Measurements from ENCODE around the gene LRCH2.

Gene LRCH2

GRCh38 chrX:115236560-115236959 lies 2.7 kb upstream of the LRCH2 start:
- TF ChIP-seq GATA2 (IDR thresholded peaks at IDR 0.05; ENCODE audit: low read depth, low read length) (no peak), GATA3 (IDR thresholded peaks at IDR 0.05; ENCODE audit: low read depth, low read length) (no peak)

GRCh38 chrX:115234461-115234860 lies 565 bp upstream of the LRCH2 start:
- TF ChIP-seq GATA3 (IDR thresholded peaks at IDR 0.05; ENCODE audit: low read depth, low read length), result no peak
- no peak for TF ChIP-seq GATA2 (IDR thresholded peaks at IDR 0.05; ENCODE audit: low read depth, low read length)

- TF ChIP-seq GATA2 (IDR thresholded peaks at IDR 0.05; ENCODE audit: low read depth, low read length), result no peak
- TF ChIP-seq GATA3 (IDR thresholded peaks at IDR 0.05; ENCODE audit: low read depth, low read length), result no peak
Measured at GRCh38 chrX:115232933-115233496, 881 bp downstream of the LRCH2 start.

DNA sequence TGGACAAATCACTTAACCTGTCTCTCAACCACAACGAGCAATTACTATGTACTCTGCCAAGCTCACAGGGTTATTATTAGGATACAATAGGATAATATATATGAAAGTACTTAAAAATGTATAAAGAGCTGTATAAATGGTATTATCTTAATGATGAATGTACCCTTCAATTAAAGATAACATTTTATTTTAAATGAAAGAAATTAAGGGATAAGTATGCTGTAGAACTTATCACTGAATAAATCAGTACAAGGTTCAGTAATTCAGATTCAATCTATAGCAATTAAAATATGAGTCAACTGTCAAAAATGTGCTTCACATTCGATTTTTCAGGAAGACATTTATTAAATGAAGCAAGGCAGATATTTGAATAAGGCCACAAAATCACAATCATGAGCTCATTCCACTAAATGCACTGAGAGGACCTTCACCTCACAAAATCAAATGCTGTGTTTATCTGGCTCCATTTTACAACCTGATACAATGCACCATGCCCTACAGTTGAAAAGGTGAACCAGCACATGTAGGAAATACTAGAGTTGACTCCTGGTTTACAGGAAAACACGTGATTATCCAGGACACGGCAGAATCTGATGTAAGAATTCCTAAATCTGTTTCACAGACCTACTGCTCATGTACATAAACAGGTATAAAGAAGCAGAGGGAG lies 4.4 kb downstream of the LRCH2 start:
- TF ChIP-seq GATA3 (IDR thresholded peaks at IDR 0.05; ENCODE audit: low read depth, low read length), result no peak
- no peak for TF ChIP-seq GATA2 (IDR thresholded peaks at IDR 0.05; ENCODE audit: low read depth, low read length)

DNA sequence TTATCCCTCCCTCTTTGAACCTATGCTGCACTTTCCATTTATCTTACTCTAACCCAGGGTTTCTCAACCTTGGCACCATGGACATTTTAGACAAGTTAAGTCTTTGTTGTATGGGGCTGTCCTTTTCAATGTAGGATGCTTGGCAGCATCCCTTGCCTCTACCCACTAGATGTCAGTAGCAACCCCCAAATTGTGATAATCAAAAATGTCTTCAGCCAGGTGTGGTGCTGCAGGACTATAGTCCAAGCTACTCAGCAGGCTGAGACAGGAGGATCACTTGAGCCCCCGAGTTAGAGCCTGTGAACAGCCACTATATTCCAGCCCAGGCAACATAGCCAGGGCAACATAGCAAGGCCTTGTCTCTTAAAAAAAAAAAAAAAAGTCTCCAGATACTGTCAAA lies 7.0 kb downstream of the LRCH2 start:
- TF ChIP-seq GATA2 (IDR thresholded peaks at IDR 0.05; ENCODE audit: low read depth, low read length) (no peak), GATA3 (IDR thresholded peaks at IDR 0.05; ENCODE audit: low read depth, low read length) (no peak)

- no peak for TF ChIP-seq GATA3 (IDR thresholded peaks at IDR 0.05; ENCODE audit: low read depth, low read length)
- TF ChIP-seq GATA2 (IDR thresholded peaks at IDR 0.05; ENCODE audit: low read depth, low read length), result no peak
Measured at GRCh38 chrX:115214605-115215004, 19.3 kb downstream of the LRCH2 start.

DNA sequence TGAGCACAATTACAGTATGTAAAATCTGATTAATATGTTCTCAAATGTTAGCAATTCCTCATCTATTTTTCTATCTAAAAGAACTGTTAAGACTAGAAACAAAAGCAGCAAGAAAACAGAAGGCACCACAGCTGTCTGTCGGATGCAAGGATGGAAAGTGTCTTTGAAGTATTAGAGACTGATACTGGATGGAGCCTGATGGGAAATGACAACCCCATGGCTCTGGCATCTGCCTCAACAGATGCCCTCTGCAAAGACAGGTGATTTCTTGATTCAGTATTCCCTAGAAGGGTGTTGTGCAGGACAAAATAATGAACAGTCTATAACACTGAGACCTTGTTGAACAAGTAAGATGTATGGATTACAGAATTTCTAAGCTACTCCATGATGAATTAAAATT lies 19.7 kb downstream of the LRCH2 start:
- TF ChIP-seq GATA2 (IDR thresholded peaks at IDR 0.05; ENCODE audit: low read depth, low read length), result no peak
- TF ChIP-seq GATA3 (IDR thresholded peaks at IDR 0.05; ENCODE audit: low read depth, low read length), result no peak

DNA sequence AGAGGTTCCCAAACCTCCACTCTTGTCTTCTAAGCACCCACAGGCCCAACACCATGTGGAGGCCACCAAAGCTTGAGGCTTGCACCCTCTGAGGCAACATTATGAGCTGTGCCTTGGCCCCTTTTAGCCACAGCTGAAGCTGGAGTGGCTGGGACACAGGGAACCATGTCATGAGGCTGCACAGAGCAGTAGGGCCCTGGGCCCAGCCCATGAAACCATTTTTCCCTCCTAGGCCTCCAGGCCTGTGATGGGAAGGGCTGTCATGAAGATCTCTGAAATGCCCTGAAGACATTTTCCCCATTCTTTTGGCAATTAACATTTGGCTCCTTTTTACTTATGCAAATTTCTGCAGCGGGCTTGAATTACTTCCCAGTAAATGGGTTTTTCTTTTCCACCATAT lies 29.9 kb downstream of the LRCH2 start:
- TF ChIP-seq GATA3 (IDR thresholded peaks at IDR 0.05; ENCODE audit: low read depth, low read length) (no peak), GATA2 (IDR thresholded peaks at IDR 0.05; ENCODE audit: low read depth, low read length) (no peak)

DNA sequence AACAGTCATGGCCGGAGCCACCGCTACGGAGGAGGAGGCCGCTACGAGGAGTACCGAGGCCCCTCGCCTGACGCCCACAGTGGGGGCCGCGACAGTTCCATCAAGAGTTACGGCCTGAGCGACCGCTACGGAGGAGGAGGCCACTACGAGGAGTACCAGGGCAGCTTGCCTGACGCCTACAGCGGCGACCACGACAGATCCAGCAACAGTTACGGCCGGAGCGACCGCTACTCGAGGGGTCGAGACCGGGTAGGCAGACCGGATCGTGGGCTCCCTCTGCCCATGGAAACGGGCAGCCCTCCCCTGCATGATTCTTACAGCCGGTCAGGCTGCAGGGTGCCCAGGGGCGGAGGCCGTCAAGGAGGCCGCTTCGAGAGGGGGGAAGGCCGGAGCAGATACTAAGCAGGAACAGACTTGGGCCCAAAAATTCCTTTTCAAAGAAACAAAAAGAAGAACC lies 41.6 kb downstream of the LRCH2 start:
- TF ChIP-seq GATA2 (IDR thresholded peaks at IDR 0.05; ENCODE audit: low read depth, low read length) (no peak), GATA3 (IDR thresholded peaks at IDR 0.05; ENCODE audit: low read depth, low read length) (no peak)

DNA sequence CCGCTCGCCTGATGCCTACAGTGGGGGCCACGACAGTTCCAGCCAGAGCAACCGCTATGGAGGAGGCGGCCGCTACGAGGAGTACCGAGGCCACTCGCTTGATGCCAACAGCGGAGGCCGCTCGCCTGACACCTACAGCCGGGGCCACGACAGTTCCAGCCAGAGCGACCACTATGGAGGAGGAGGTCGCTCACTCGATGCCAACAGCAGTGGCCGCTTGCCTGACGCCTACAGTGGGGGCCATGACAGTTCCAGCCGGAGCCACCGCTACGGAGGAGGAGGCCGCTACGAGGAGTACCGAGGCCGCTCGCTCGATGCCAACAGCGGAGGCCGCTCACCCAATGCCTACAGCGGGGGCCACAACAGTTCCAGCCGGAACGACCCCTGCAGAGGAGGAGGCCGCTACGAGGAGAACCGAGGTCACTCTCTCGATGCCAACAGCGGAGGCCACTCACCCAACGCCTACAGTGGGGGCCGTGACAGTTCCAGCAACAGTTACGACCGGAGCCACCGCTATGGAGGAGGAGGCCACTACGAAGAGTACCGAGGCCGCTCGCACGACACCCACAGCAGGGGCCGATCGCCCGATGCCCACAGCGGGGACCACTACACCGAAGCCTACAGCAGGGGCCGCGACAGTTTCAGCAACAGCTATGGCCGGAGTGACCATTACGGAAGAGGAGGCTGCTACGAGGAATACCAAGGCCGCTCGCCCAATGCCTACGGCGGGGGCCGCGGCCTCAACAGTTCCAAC lies 42.2 kb downstream of the LRCH2 start:
- no peak for TF ChIP-seq GATA3 (IDR thresholded peaks at IDR 0.05; ENCODE audit: low read depth, low read length)
- TF ChIP-seq GATA2 (IDR thresholded peaks at IDR 0.05; ENCODE audit: low read depth, low read length), result no peak

- TF ChIP-seq GATA2 (IDR thresholded peaks at IDR 0.05; ENCODE audit: low read depth, low read length) (no peak), GATA3 (IDR thresholded peaks at IDR 0.05; ENCODE audit: low read depth, low read length) (no peak)
Measured at GRCh38 chrX:115190636-115191489, 43.0 kb downstream of the LRCH2 start.

GRCh38 chrX:115189646-115190635 lies 44.0 kb downstream of the LRCH2 start:
- TF ChIP-seq GATA3 (IDR thresholded peaks at IDR 0.05; ENCODE audit: low read depth, low read length) (no peak), GATA2 (IDR thresholded peaks at IDR 0.05; ENCODE audit: low read depth, low read length) (no peak)

- TF ChIP-seq GATA3 (IDR thresholded peaks at IDR 0.05; ENCODE audit: low read depth, low read length) (no peak), GATA2 (IDR thresholded peaks at IDR 0.05; ENCODE audit: low read depth, low read length) (no peak)
Measured at GRCh38 chrX:115189110-115189509, 44.8 kb downstream of the LRCH2 start, which contains the start of gene RBMXL3. Gene RBMXL3 (plus strand): TSS chrX:115189410. CDS start chrX:115189442, 32 bp downstream.

Data from SH-SY5Y (cell line).